ENCODE results near the gene NEURL1.

DNA sequence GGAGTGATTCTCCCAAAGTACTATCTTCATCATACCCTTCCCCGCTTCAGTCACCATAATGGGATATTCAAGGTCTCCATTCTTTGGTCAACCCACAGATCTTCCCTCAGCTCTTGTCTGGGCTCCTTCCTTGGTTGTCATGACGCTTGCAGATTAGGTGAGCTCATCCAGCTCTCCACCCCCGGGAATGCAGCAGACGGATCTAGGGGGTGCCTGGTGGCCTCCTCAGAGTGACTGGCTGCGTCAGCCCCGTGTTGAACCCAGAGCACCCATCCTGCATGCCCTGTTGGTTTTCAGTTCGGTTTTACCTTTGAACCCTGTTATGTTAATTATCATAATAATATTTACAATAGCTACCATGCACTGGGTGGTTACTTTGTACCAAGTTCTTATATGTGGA, 6.4 kb downstream of the NEURL1 start:
- TF ChIP-seq, protein P1, sequence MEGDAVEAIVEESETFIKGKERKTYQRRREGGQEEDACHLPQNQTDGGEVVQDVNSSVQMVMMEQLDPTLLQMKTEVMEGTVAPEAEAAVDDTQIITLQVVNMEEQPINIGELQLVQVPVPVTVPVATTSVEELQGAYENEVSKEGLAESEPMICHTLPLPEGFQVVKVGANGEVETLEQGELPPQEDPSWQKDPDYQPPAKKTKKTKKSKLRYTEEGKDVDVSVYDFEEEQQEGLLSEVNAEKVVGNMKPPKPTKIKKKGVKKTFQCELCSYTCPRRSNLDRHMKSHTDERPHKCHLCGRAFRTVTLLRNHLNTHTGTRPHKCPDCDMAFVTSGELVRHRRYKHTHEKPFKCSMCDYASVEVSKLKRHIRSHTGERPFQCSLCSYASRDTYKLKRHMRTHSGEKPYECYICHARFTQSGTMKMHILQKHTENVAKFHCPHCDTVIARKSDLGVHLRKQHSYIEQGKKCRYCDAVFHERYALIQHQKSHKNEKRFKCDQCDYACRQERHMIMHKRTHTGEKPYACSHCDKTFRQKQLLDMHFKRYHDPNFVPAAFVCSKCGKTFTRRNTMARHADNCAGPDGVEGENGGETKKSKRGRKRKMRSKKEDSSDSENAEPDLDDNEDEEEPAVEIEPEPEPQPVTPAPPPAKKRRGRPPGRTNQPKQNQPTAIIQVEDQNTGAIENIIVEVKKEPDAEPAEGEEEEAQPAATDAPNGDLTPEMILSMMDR (IDR thresholded peaks at IDR 0.05), result no peak
- TF ChIP-seq POLR2A (IDR thresholded peaks at IDR 0.05), result no peak

All from vagina (tissue), 2 donors.